ENCODE data around the gene EHD4.

- no peak for TF ChIP-seq CTCF (IDR thresholded peaks at IDR 0.05)
- TF ChIP-seq, protein P1, sequence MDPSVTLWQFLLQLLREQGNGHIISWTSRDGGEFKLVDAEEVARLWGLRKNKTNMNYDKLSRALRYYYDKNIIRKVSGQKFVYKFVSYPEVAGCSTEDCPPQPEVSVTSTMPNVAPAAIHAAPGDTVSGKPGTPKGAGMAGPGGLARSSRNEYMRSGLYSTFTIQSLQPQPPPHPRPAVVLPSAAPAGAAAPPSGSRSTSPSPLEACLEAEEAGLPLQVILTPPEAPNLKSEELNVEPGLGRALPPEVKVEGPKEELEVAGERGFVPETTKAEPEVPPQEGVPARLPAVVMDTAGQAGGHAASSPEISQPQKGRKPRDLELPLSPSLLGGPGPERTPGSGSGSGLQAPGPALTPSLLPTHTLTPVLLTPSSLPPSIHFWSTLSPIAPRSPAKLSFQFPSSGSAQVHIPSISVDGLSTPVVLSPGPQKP (IDR thresholded peaks at IDR 0.05; ENCODE audit: low read depth, low read length), result no peak
- no peak for TF ChIP-seq CEBPB (IDR thresholded peaks at IDR 0.05)
- no peak for TF ChIP-seq RFX5 (IDR thresholded peaks at IDR 0.05)
- no peak for TF ChIP-seq PBX3 (IDR thresholded peaks at IDR 0.05)
- TF ChIP-seq HMGXB4 (CRISPR knock-in tag; IDR thresholded peaks at IDR 0.05; ENCODE audit: borderline replicate concordance), result no peak
- TF ChIP-seq POLR2A (IDR thresholded peaks at IDR 0.05; ENCODE audit: low read length), result no peak
- no peak for TF ChIP-seq MAX (IDR thresholded peaks at IDR 0.05)
Measured at GRCh38 chr15:41955100-41955499, 17.3 kb downstream of the EHD4 start.

Data from A549 (cell line).